ENCODE results near the gene KBTBD8. TPM values are rescaled to one million over a fixed set of nuclear protein-coding genes. Genes with fewer than 3 reads are reported as not detected.

Gene KBTBD8
- total RNA-seq, 1 donor from 2014 or later, result 1.5 TPM

- DNase-seq (ENCODE audit: low spot score), result no peak
- ATAC-seq, result no peak
Observed at GRCh38 chr3:67031986-67032385, 33.9 kb downstream of the KBTBD8 start.

DNA sequence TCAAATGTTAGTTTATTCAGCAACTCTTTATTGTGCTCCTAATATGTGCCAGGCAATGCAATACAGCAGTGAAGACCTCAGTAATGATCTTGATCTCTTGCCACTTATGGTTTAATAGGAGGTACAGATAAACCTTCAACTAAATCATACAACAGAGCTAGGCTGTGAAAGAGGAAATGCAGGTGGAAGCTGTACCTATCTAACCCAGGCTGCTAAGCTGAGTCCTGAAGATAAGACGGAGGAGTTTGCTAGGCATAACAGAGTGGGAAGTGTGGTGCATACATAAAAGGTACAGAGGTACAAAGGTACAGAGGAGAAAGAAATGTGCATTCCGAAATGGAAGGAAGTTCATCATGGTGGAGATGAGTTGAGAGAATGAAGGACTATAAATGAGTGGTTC, 35.0 kb downstream of the KBTBD8 start:
- no peak for ATAC-seq
- DNase-seq (ENCODE audit: low spot score), result no peak

- DNase-seq (ENCODE audit: low spot score), result no peak
- ATAC-seq, result no peak
Observed at GRCh38 chr3:67034371-67034770, 36.3 kb downstream of the KBTBD8 start.

- no peak for DNase-seq (ENCODE audit: low spot score)
- ATAC-seq, result no peak
Observed at GRCh38 chr3:67037615-67038014, 39.5 kb downstream of the KBTBD8 start.

DNA sequence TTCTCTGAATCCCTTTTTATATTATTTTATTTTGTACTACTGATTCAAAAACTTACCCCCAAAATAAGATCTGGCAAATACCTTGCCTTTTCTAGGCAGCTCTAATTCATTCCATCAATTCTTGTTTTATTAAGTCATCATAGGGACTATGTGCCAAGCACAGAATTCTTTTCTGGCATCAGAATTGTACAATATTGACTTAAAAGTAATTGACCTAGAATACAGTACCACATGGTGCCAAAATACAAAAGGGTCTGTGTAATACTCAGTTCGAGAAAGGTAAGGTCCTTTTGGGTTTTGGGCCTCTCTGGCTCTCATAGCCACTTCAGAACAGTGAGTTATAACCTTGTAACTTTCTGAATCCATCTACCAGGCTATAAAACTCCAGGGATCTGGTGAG, 46.2 kb downstream of the KBTBD8 start:
- ATAC-seq (no peak), DNase-seq (ENCODE audit: low spot score) (no peak)

DNA sequence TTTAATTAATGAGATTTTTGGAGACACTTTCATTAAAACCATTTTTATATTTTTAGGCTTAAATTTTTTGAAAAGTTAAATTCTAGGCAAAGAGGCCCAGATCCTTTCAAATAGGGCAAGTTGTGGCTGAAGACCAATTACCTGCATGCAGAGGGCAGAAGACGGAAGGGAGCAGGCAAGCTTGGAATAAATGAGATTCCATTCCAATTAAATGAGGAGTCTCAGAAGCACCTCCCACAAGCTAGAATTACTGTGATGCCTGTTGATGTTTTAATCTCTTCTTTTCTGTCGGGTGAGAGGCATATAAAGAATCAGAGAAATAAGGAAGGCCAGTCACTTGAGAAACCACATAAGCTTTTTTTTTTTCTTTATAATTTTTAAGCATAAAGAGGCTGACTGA, 46.8 kb downstream of the KBTBD8 start:
- no peak for ATAC-seq
- no peak for DNase-seq (ENCODE audit: low spot score)

DNA sequence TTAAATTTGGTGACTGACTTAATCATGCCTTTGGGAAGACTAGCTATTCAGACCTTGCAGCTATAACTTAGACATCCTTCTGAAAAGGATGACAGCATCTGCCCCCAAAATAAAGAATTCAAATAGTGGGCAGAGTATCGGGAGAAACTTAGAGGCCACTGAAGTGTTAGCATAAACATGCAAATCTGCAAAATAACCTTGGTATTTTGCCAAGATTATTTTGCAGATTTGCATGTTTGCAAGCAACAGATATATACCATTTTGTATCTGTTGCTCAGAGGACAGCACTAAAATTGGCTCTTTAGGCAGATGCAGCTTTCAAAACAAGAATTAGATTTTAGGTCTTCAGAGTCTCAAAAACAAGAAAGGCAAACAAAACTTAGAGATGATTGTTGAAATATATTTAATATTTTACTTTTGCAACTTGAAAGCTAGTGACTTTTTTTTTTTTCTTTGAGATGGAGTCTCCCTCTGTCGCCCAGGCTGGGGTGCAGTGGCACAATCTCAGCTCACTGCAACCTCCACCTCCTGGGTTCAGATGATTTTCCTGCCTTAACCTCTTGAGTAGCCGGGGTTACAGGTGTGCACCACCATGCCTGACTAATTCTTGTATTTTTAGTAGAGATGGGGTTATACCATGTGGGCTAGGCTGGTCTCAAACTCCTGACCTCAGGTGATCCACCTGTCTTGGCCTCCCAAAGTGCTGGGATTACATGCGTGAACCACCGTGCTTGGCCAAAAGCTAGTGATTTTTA, 47.8 kb downstream of the KBTBD8 start:
- DNase-seq (ENCODE audit: low spot score), result no peak
- no peak for ATAC-seq

DNA sequence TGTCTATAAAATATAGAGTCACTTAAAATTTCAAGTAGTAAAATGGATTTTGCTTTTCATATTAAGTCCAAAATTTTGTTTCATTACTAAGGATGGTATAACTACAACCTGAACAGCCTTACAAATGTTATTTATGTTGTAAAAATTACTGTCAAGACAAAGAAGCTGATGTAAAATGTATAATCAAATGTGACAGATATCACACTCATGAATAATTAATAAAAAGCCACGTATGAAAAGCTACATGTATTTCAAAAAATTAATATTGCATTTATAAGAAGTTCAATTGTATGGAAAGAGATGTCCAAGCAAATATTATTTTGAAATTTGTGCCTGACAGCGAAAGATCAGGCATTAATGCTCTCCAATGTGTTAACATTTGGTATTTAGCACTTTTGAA, 48.9 kb downstream of the KBTBD8 start:
- no peak for DNase-seq (ENCODE audit: low spot score)
- no peak for ATAC-seq

DNA sequence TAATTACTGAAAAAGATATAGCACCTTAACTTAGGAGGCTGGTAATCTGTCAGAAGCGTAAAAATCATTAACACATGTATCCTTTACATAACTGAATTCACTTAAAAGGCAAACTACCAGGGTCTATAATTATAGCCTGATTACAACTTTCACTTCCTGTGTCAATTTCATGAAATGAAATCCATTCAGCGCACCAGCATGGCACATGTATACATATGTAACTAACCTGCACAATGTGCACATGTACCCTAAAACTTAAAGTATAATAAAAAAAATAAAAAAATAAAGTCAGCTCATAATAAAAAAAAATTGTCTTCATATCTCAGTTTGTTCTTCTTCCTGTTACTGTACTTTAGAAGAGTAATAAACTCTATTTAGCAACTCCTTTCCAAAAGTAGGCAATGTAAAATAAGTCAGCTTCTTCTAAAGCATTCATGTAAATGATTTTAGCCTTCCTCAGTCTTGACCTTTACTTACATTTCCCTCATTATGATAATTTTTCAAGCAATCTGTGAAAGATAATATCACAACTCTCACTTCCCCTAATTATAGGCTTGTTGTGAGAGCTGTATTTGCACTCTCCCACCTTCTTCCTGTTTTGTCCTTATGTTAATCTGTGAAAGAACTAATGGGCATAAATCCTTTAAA, 50.1 kb downstream of the KBTBD8 start:
- DNase-seq (ENCODE audit: low spot score) (no peak), ATAC-seq (no peak)

DNA sequence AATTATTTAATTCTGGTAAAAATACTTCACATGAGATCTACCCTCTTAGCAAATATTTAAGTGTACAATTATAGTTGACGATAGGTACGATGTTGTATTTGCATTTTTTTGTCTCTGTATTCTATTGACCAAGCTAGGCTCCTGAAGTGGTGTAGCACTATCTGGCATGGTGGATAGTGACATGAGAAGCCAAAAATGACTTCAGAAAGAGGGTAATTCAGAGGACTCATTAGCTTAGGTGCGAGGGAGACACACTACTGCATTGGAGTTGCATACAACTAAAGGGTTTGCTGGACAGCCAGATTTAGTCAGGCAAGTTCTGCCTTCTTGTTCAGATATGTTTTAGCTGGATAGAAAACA, 50.6 kb downstream of the KBTBD8 start:
- ATAC-seq (no peak), DNase-seq (ENCODE audit: low spot score) (no peak)

DNA sequence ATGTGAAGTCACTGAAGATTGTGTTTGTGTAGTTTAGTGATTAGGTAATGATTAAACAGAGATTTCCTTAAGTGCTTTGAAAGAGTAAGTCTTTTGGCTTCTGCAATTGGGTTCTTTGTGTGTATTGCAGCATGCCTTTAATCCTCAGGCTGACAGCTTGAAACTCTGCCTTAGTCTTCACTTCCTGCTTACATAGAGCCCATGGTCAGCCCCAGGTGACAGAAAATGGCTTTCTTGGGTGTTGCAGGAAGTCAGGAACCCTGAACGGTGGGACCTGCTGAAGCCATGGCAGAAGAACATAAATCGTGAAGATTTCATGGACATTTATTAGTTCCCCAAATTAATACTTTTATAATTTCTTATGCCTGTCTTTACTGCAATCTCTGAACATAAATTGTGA, 61.3 kb downstream of the KBTBD8 start:
- no peak for DNase-seq (ENCODE audit: low spot score)
- ATAC-seq, result no peak
